Right ventricle myocardium inferior (tissue), 1 donor: Measurements from ENCODE around the gene NECTIN3. TPM values are rescaled to one million over a fixed set of nuclear protein-coding genes. Genes with fewer than 3 reads are reported as not detected.
A peak's percentile ranks its signal among the peaks of the same experiment; 100 is the strongest.

Experiments
- ATAC-seq: fragments of 200-7000 bp; cut with Tn5 transposase; one replicate; pipeline ENCODE4 v1.9.1; 2020; ENCODE audit warnings: mild to moderate bottlenecking, moderate library complexity
- DNase-seq: peaks from one replicate; pipeline ENCODE4 v3.0.0; 2021; ENCODE audit errors: missing footprints
- intact Hi-C: fragments of 100-400 bp; cut with DNase I; formaldehyde crosslinking; loops from one replicate; pipeline ENCODE4 v1.11.0; 2022
- long read RNA-seq: library from polyadenylated mRNA; unstranded; transcript quantifications from one replicate; pipeline ENCODE4 v2.0.0, GENCODE V29; 2021
- total RNA-seq: library from RNA; stranded (reverse); fragmentation: NEBNext Ultra II Directional; extraction: Animal tissue kit (Norgen Biotek cat#: 25700); gene quantifications from one replicate; pipeline ENCODE4 v1.2.1, GENCODE V29; 2021
- donor health status: DM: no; HTN: yes; CAD: no; lungs with severe emphysema.

The NECTIN3 gene
- total RNA-seq = 11.7 TPM
- long read RNA-seq, partial matches to known transcripts = 0 of 2 reads
- long read RNA-seq, other reads (novel, unspliced or antisense) = 1 of 2 reads

GRCh38 chr3:111071257-111072030 is at the start of gene NECTIN3:
Gene NECTIN3 (plus strand): TSS chr3:111071816. CDS start chr3:111072018, 202 bp downstream.
- intact Hi-C loops = no loop called here
- ATAC-seq = peak; percentile 96
- peak; percentile 95 for DNase-seq

- DNase-seq = no peak
- intact Hi-C loops = no loop called here
- ATAC-seq = no peak
Observed at GRCh38 chr3:111027868-111028267, 43.7 kb upstream of the NECTIN3 start.

- no peak for DNase-seq
- intact Hi-C loops = no loop called here
Observed at GRCh38 chr3:111031538-111031937, 40.1 kb upstream of the NECTIN3 start.

GRCh38 chr3:111032677-111033076 is 38.9 kb upstream of the NECTIN3 start:
- DNase-seq = no peak
- intact Hi-C loops = no loop called here
- ATAC-seq = no peak

More at GRCh38 chr3:111031538-111031937, 40.1 kb upstream of the NECTIN3 start:
- no peak for ATAC-seq

- intact Hi-C loops = no loop called here
- no peak for ATAC-seq
- no peak for DNase-seq
Observed at GRCh38 chr3:111033470-111034050, 38.1 kb upstream of the NECTIN3 start.

GRCh38 chr3:111035316-111035715 is 36.3 kb upstream of the NECTIN3 start:
- DNase-seq (no peak), ATAC-seq (no peak)
- intact Hi-C loops = no loop called here

GRCh38 chr3:111035902-111036301 is 35.7 kb upstream of the NECTIN3 start:
- intact Hi-C loops = no loop called here
- DNase-seq (peak; percentile 50), ATAC-seq (no peak)

- DNase-seq (no peak), ATAC-seq (no peak)
- intact Hi-C loops = no loop called here
Observed at GRCh38 chr3:111040959-111041358, 30.7 kb upstream of the NECTIN3 start.

GRCh38 chr3:111045564-111045963 is 26.1 kb upstream of the NECTIN3 start:
- intact Hi-C loops = no loop called here
- no peak for DNase-seq
- ATAC-seq = no peak

- ATAC-seq (no peak), DNase-seq (no peak)
- intact Hi-C loops = no loop called here
Observed at GRCh38 chr3:111047042-111047441, 24.6 kb upstream of the NECTIN3 start.

GRCh38 chr3:111047812-111048435 is 23.7 kb upstream of the NECTIN3 start:
- ATAC-seq = no peak
- no peak for DNase-seq
- intact Hi-C loops = no loop called here

- intact Hi-C loops = no loop called here
- DNase-seq = no peak
- ATAC-seq = no peak
Observed at GRCh38 chr3:111051354-111051753, 20.3 kb upstream of the NECTIN3 start.

GRCh38 chr3:111068574-111068973 is 3.0 kb upstream of the NECTIN3 start:
- DNase-seq (no peak), ATAC-seq (no peak)
- intact Hi-C loops = no loop called here

GRCh38 chr3:111069974-111070771 is 1.4 kb upstream of the NECTIN3 start:
- ATAC-seq (no peak), DNase-seq (no peak)
- intact Hi-C loops = no loop called here

- DNase-seq = no peak
- intact Hi-C loops = no loop called here
Observed at GRCh38 chr3:111070772-111071256, 802 bp upstream of the NECTIN3 start.

GRCh38 chr3:111072031-111072921 is 660 bp downstream of the NECTIN3 start:
- ATAC-seq = peak; percentile 26
- no peak for DNase-seq
- intact Hi-C loops = no loop called here

More at GRCh38 chr3:111070772-111071256, 802 bp upstream of the NECTIN3 start:
- ATAC-seq = peak; percentile 64

GRCh38 chr3:111073218-111073617 is 1.6 kb downstream of the NECTIN3 start:
- intact Hi-C loops = no loop called here
- no peak for ATAC-seq
- DNase-seq = no peak

GRCh38 chr3:111076732-111077131 is 5.1 kb downstream of the NECTIN3 start:
- no peak for DNase-seq
- ATAC-seq = no peak
- intact Hi-C loops = no loop called here
